PC-9 (cell line): Measurements from ENCODE around the gene ELP4. TPM values are rescaled to one million over a fixed set of nuclear protein-coding genes. Genes with fewer than 3 reads are reported as not detected.

Experiments
- BruUV-seq: library from RNA; stranded (reverse); fragments of 400-500 nt; replicated peaks from 2 replicates; lab custom pipeline; 2021; lab: Mats Ljungman, UMichigan
- CTCF ChIA-PET: fragments of 300-600 bp; sonication (Branson Sonifier 250); formaldehyde crosslinking; loops from one replicate; lab custom pipeline; 2022; ENCODE audit warnings: antibody characterized with exemption; lab: Charles Lee
- POLR2A ChIA-PET: fragments of 300-600 bp; sonication (Branson Sonifier 250); formaldehyde crosslinking; loops from one replicate; lab custom pipeline; 2022; ENCODE audit warnings: antibody characterized with exemption; ENCODE audit not compliant: unreplicated experiment; lab: Charles Lee
- DNase-seq, 2 experiments: peaks; one replicate each; pipeline versions ENCODE4 v3.0.0 to v3.0.0-alpha.2; 2015 to 2022; ENCODE audit warnings: mixed read lengths in 1 of 2
- H2AFZ ChIP-seq: fragments of 200-600 bp; sonication (generic); 2 replicates; pipeline ENCODE4 v1.8.1; 2017; ENCODE audit warnings: antibody characterized with exemption
- H3F3A ChIP-seq: fragments of 200-600 bp; sonication (generic); 2 replicates; pipeline ENCODE4 v1.8.1; 2017; ENCODE audit warnings: antibody characterized with exemption, mild to moderate bottlenecking, low read depth; ENCODE audit not compliant: insufficient read depth
- H3K27ac ChIP-seq: fragments of 200-600 bp; sonication (generic); 2 replicates; pipeline ENCODE4 v1.6.1; 2016; ENCODE audit warnings: mixed run types
- H3K27me3 ChIP-seq: fragments of 200-600 bp; sonication (generic); 2 replicates; pipeline ENCODE4 v1.6.1; 2016; ENCODE audit warnings: low read depth, mixed run types; ENCODE audit not compliant: insufficient read depth
- H3K36me3 ChIP-seq: fragments of 200-600 bp; sonication (generic); 2 replicates; pipeline ENCODE4 v1.6.1; 2016; ENCODE audit warnings: low read depth, mixed run types
- H3K4me1 ChIP-seq: fragments of 200-600 bp; sonication (generic); replicated peaks from 2 replicates; pipeline ENCODE4 v1.6.1; 2016; ENCODE audit warnings: mixed run types; ENCODE audit not compliant: insufficient read depth
- H3K4me2 ChIP-seq: fragments of 200-600 bp; sonication (generic); 2 replicates; pipeline ENCODE4 v1.6.1; 2017; ENCODE audit warnings: mixed run types
- H3K4me3 ChIP-seq: fragments of 200-600 bp; sonication (generic); 2 replicates; pipeline ENCODE4 v1.6.1; 2016; ENCODE audit warnings: mixed run types
- H3K79me2 ChIP-seq: fragments of 200-600 bp; sonication (generic); 2 replicates; pipeline ENCODE4 v1.6.1; 2017; ENCODE audit warnings: low read depth, mixed run types
- H3K9me2 ChIP-seq: fragments of 200-600 bp; sonication (generic); 2 replicates; pipeline ENCODE4 v1.8.1; 2017; ENCODE audit warnings: mild to moderate bottlenecking; ENCODE audit not compliant: insufficient read depth
- H3K9me3 ChIP-seq: fragments of 200-600 bp; sonication (generic); 2 replicates; pipeline ENCODE4 v1.8.1; 2016; ENCODE audit warnings: low read depth; ENCODE audit not compliant: insufficient read depth
- H4K20me1 ChIP-seq: fragments of 200-600 bp; sonication (generic); 2 replicates; pipeline ENCODE4 v1.8.1; 2017; ENCODE audit not compliant: insufficient read depth
- EZH2 ChIP-seq: fragments of 200-600 bp; sonication (generic); IDR thresholded peaks from 2 replicates; pipeline ENCODE4 v1.8.0; 2017; ENCODE audit warnings: antibody characterized with exemption, low read depth
- intact Hi-C: fragments of 100-400 bp; cut with micrococcal nuclease; formaldehyde crosslinking; loops from one replicate; pipeline ENCODE4 v1.10.0; 2022; ENCODE audit not compliant: unreplicated experiment
- total RNA-seq: library from RNA; stranded (reverse); gene quantifications from 2 replicates; pipeline ENCODE4 v1.2.3, GENCODE V29; 2021
- TF ChIP-seq, protein P1 (sequence below): fragments of 200-600 bp; sonication (generic); conservative IDR thresholded peaks from 2 replicates; pipeline ENCODE4 v1.6.1; 2017; ENCODE audit warnings: mixed run types, antibody characterized with exemption, mild to moderate bottlenecking, moderate library complexity

The ELP4 gene
- total RNA-seq, 1 experiment from 2014 or later = 20.5 TPM

DNA sequence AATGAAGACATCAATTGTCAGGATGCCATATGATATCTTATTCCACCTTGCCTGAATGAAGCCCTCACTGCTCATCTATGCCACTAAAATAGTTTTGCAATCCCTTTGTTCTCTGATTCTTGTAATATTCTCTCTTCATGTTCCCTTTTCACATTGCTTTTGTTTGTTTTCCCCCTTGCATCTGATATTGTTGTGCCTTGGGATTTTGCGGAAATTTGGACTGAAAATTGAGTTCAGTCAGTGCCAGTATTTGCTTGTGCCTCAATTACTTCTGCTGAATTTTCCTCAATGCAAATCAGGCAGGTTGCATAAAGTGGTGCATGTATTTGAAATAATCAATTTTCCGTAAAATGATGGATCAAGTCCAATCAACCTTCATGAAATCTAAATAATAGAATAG is 203.3 kb downstream of the ELP4 start:
- intact Hi-C loops = no loop called here
- ChIA-PET CTCF (no interaction called here), POLR2A (no interaction called here)

DNA sequence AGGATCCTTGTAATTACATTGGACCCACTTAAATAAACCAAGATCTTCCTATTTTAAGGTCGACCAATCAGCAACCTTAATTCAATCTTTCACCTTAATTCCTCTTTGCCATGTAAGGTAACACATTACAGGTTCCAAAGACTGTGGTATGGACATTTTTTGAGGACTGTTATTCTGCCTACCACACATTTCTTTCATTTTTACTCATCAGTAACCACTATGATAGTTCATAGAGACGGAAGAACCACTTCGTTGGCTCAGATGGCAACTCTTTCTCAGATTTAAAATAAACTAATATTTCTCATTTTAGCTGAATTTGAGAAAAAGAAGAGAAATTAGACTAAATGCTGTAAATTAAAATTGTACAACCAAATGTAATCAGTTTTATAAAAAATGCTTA is 205.3 kb downstream of the ELP4 start:
- Histone ChIP-seq H3K36me3 (no peaks in the 10 kb centered on the region), H3K4me1 (no peaks in the 10 kb centered on the region), H3K4me3 (no peak overlapping the region), H3K27me3 (no peaks in the 10 kb centered on the region), H4K20me1 (no peaks in the 10 kb centered on the region), H3K9me2 (no peaks in the 10 kb centered on the region), H3K9me3 (no peaks in the 10 kb centered on the region), H2AFZ (no peak overlapping the region), H3F3A (no peaks in the 10 kb centered on the region), H3K4me2 (no peak overlapping the region), H3K27ac (no peak overlapping the region), H3K79me2 (no peaks in the 10 kb centered on the region)
- BruUV-seq = no TSS peak
- intact Hi-C loops = no loop called here
- POLR2A ChIA-PET = no interaction called here
- CTCF ChIA-PET = interaction anchor here (0.6 kb wide), 1 partner anchor 402 kb away, joined by 3 read pairs; no protein-coding TSS in a partner anchor
- TF ChIP-seq, protein P1, sequence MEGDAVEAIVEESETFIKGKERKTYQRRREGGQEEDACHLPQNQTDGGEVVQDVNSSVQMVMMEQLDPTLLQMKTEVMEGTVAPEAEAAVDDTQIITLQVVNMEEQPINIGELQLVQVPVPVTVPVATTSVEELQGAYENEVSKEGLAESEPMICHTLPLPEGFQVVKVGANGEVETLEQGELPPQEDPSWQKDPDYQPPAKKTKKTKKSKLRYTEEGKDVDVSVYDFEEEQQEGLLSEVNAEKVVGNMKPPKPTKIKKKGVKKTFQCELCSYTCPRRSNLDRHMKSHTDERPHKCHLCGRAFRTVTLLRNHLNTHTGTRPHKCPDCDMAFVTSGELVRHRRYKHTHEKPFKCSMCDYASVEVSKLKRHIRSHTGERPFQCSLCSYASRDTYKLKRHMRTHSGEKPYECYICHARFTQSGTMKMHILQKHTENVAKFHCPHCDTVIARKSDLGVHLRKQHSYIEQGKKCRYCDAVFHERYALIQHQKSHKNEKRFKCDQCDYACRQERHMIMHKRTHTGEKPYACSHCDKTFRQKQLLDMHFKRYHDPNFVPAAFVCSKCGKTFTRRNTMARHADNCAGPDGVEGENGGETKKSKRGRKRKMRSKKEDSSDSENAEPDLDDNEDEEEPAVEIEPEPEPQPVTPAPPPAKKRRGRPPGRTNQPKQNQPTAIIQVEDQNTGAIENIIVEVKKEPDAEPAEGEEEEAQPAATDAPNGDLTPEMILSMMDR = no peak
- no peak for TF ChIP-seq EZH2
- DNase-seq = no peak

More for the DNA sequence above, 203.3 kb downstream of the ELP4 start:
- Histone ChIP-seq H3K9me3 (no peaks in the 10 kb centered on the region), H3K36me3 (no peaks in the 10 kb centered on the region), H3K27ac (no peak overlapping the region), H3K9me2 (no peaks in the 10 kb centered on the region), H3F3A (no peaks in the 10 kb centered on the region), H3K4me3 (no peak overlapping the region), H3K4me2 (no peak overlapping the region), H3K27me3 (no peaks in the 10 kb centered on the region), H3K79me2 (no peaks in the 10 kb centered on the region), H3K4me1 (no peaks in the 10 kb centered on the region), H4K20me1 (no peaks in the 10 kb centered on the region), H2AFZ (no peak overlapping the region)
- DNase-seq = no peak
- no TSS peak for BruUV-seq
- TF ChIP-seq, protein P1 = no peak
- no peak for TF ChIP-seq EZH2

DNA sequence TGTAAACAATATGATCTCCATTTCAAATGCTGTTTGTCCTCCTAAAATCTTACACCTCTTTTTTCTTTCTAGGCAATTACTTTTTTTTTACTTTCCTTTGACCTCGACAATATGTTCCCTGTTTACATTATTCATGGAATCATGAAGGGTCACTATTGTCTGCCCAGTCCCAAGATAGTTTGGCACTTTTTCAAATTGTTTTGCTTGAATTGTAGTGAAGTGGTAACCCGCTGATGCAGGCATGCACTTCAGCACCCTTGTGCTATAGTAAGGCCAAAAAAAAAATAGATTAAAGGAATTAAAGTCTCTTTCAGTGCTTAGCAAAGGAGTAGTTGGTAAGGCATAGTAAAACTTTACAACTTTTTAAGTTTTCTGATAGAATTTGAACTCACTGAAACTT is 210.7 kb downstream of the ELP4 start:
- Histone ChIP-seq H3K27me3 (no peaks in the 10 kb centered on the region), H3K9me3 (no peaks in the 10 kb centered on the region), H3K9me2 (0 out of 2 replicates have a peak, but pooled peaks cover 4% of the 10 kb centered on the region), H3K4me1 (no peaks in the 10 kb centered on the region), H4K20me1 (no peaks in the 10 kb centered on the region), H3K36me3 (no peaks in the 10 kb centered on the region), H2AFZ (no peak overlapping the region), H3K4me2 (no peak overlapping the region), H3K27ac (no peak overlapping the region), H3F3A (no peaks in the 10 kb centered on the region), H3K79me2 (no peaks in the 10 kb centered on the region), H3K4me3 (no peak overlapping the region)
- no TSS peak for BruUV-seq
- no peak for DNase-seq
- intact Hi-C loops = no loop called here
- ChIA-PET CTCF (no interaction called here), POLR2A (no interaction called here)
- TF ChIP-seq, protein P1 = no peak
- no peak for TF ChIP-seq EZH2
